Measurements from ENCODE around the gene MED22. TPM values are rescaled to one million over a fixed set of nuclear protein-coding genes. Genes with fewer than 3 reads are reported as not detected.

MED22 gene
- polyA plus RNA-seq, 1 donor, result 20.2 TPM

GRCh38 chr9:133389025-133389557 lies 41.2 kb upstream of the MED22 start:
- no peak for DNase-seq
- Histone ChIP-seq H3K4me1 (ENCODE audit: control insufficient read depth, insufficient read depth, low read length) (peaks cover 6% of the 10 kb centered on the region), H3K27ac (ENCODE audit: low read length) (no peak overlapping the region), H3K4me3 (ENCODE audit: low read length) (no peak overlapping the region), H3K36me3 (ENCODE audit: control insufficient read depth, insufficient read depth, low read length) (no peaks in the 10 kb centered on the region), H3K27me3 (ENCODE audit: control insufficient read depth, insufficient read depth, low read length) (no peaks in the 10 kb centered on the region), H3K9me3 (ENCODE audit: control insufficient read depth, low read depth, low read length) (no peaks in the 10 kb centered on the region)
- no CpG with 5 or more reads among the region's 12 CpGs for WGBS (ENCODE audit: insufficient coverage, low lambda C conversion rate)

DNA sequence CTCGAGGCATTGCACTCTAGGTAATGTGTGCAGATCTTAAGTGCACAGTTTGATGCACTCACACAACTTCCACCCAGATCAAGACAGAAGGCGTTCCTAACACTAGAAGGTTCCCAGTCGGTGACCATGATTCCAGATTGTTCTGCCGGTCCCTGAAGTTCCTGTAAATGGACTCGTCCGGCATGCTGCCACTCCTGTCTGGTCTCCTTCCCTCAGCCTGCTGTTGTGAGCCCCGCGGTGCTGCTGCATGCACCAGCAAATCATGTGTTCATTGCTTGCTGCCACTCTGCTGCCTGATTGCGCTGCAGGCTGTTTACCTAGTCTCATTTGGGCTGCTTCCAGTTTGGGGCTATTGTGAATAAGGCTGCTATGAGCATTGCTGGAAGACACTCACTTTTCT lies 39.7 kb upstream of the MED22 start:
- Histone ChIP-seq H3K36me3 (ENCODE audit: control insufficient read depth, insufficient read depth, low read length) (no peaks in the 10 kb centered on the region), H3K4me3 (ENCODE audit: low read length) (no peak overlapping the region), H3K27me3 (ENCODE audit: control insufficient read depth, insufficient read depth, low read length) (no peaks in the 10 kb centered on the region), H3K4me1 (ENCODE audit: control insufficient read depth, insufficient read depth, low read length) (peaks cover 2% of the 10 kb centered on the region), H3K27ac (ENCODE audit: low read length) (no peak overlapping the region), H3K9me3 (ENCODE audit: control insufficient read depth, low read depth, low read length) (peaks cover 9% of the 10 kb centered on the region)
- no CpG with 5 or more reads among the region's 9 CpGs for WGBS (ENCODE audit: insufficient coverage, low lambda C conversion rate)
- no peak for DNase-seq

DNA sequence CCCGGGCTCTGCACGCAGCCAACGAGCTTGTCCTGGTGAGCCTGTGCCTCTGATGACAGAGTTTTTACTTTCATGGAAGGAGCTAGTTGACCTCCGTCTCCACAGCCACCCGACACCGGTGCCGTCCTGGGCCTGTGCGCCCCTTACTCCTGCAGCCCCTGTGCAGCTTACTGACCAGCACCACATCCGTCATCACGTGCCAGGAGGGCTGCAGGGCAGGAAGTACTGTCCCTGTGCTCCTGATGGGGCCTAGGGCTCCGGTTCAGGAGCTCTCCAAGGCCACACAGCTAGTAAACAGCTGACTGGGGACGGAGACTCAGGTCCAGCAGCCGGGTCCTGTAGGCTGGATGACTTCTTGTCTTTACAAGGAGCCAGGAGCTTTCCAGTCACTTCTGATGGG lies 38.4 kb upstream of the MED22 start:
- Histone ChIP-seq H3K36me3 (ENCODE audit: control insufficient read depth, insufficient read depth, low read length) (no peaks in the 10 kb centered on the region), H3K27ac (ENCODE audit: low read length) (no peak overlapping the region), H3K4me1 (ENCODE audit: control insufficient read depth, insufficient read depth, low read length) (no peaks in the 10 kb centered on the region), H3K9me3 (ENCODE audit: control insufficient read depth, low read depth, low read length) (peaks cover 13% of the 10 kb centered on the region), H3K4me3 (ENCODE audit: low read length) (no peak overlapping the region), H3K27me3 (ENCODE audit: control insufficient read depth, insufficient read depth, low read length) (no peaks in the 10 kb centered on the region)
- WGBS (ENCODE audit: insufficient coverage, low lambda C conversion rate), result no CpG with 5 or more reads among the region's 13 CpGs
- no peak for DNase-seq

GRCh38 chr9:133385452-133385851 lies 37.5 kb upstream of the MED22 start:
- no peak for DNase-seq
- Histone ChIP-seq H3K9me3 (ENCODE audit: control insufficient read depth, low read depth, low read length) (peaks cover 13% of the 10 kb centered on the region), H3K4me1 (ENCODE audit: control insufficient read depth, insufficient read depth, low read length) (no peaks in the 10 kb centered on the region), H3K36me3 (ENCODE audit: control insufficient read depth, insufficient read depth, low read length) (no peaks in the 10 kb centered on the region), H3K27ac (ENCODE audit: low read length) (no peak overlapping the region), H3K4me3 (ENCODE audit: low read length) (no peak overlapping the region), H3K27me3 (ENCODE audit: control insufficient read depth, insufficient read depth, low read length) (no peaks in the 10 kb centered on the region)
- no CpG with 5 or more reads among the region's 14 CpGs for WGBS (ENCODE audit: insufficient coverage, low lambda C conversion rate)

DNA sequence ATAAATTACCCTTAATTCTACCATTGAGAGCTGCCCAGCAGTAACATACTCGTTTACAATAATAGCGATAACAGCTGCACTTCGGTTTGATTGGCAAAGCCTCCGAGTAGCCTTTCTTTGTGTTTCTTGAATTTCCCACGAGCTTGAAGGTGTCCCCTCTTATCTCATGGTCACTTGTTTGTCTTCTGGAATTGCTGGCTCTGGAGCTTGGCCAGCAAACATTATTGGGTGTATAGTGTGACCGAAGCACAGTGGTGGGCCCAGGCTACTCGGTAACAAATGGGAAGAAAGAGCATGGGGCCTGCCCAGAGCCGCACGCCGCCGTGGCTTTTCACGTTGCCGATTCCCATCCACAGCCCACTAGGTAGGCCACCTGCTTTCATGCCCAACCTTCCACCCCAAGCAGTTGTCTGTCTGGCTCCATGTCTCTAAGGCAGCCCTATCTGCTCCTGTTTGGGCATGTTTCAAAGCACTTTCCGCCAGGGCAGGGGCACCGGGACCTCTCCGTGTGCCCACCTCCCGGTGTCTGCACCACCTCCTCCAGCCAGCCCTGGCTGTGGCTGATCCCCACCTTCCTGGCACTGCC lies 36.9 kb upstream of the MED22 start:
- Histone ChIP-seq H3K9me3 (ENCODE audit: control insufficient read depth, low read depth, low read length) (peaks cover 13% of the 10 kb centered on the region), H3K27ac (ENCODE audit: low read length) (no peak overlapping the region), H3K36me3 (ENCODE audit: control insufficient read depth, insufficient read depth, low read length) (no peaks in the 10 kb centered on the region), H3K4me1 (ENCODE audit: control insufficient read depth, insufficient read depth, low read length) (no peaks in the 10 kb centered on the region), H3K27me3 (ENCODE audit: control insufficient read depth, insufficient read depth, low read length) (no peaks in the 10 kb centered on the region), H3K4me3 (ENCODE audit: low read length) (no peak overlapping the region)
- WGBS (ENCODE audit: insufficient coverage, low lambda C conversion rate), result no CpG with 5 or more reads among the region's 17 CpGs
- DNase-seq, result no peak

- no peak for DNase-seq
- Histone ChIP-seq H3K4me1 (ENCODE audit: control insufficient read depth, insufficient read depth, low read length) (no peaks in the 10 kb centered on the region), H3K27me3 (ENCODE audit: control insufficient read depth, insufficient read depth, low read length) (no peaks in the 10 kb centered on the region), H3K9me3 (ENCODE audit: control insufficient read depth, low read depth, low read length) (peaks cover 13% of the 10 kb centered on the region), H3K27ac (ENCODE audit: low read length) (no peak overlapping the region), H3K4me3 (ENCODE audit: low read length) (no peak overlapping the region), H3K36me3 (ENCODE audit: control insufficient read depth, insufficient read depth, low read length) (no peaks in the 10 kb centered on the region)
- WGBS (ENCODE audit: insufficient coverage, low lambda C conversion rate), result no CpG with 5 or more reads among the region's 3 CpGs
These were observed 35.5 kb upstream of the MED22 start for GRCh38 chr9:133383438-133383837.

GRCh38 chr9:133382507-133383141 lies 34.7 kb upstream of the MED22 start:
- 92% methylated on average over 2 of the region's 4 CpGs for WGBS (ENCODE audit: insufficient coverage, low lambda C conversion rate)
- no peaks in the 10 kb centered on the region for H3K27me3 ChIP-seq (ENCODE audit: control insufficient read depth, insufficient read depth, low read length)
- H3K4me1 ChIP-seq (ENCODE audit: control insufficient read depth, insufficient read depth, low read length), result no peaks in the 10 kb centered on the region
- no peaks in the 10 kb centered on the region for H3K36me3 ChIP-seq (ENCODE audit: control insufficient read depth, insufficient read depth, low read length)
- peaks cover 16% of the 10 kb centered on the region for H3K9me3 ChIP-seq (ENCODE audit: control insufficient read depth, low read depth, low read length)
- no peak overlapping the region for H3K27ac ChIP-seq (ENCODE audit: low read length)
- H3K4me3 ChIP-seq (ENCODE audit: low read length), result no peak overlapping the region
- DNase-seq, result no peak

GRCh38 chr9:133380734-133381133 lies 32.8 kb upstream of the MED22 start:
- DNase-seq, result no peak
- no peaks in the 10 kb centered on the region for H3K36me3 ChIP-seq (ENCODE audit: control insufficient read depth, insufficient read depth, low read length)
- no peaks in the 10 kb centered on the region for H3K27me3 ChIP-seq (ENCODE audit: control insufficient read depth, insufficient read depth, low read length)
- peaks cover 16% of the 10 kb centered on the region for H3K9me3 ChIP-seq (ENCODE audit: control insufficient read depth, low read depth, low read length)
- no peak overlapping the region for H3K4me3 ChIP-seq (ENCODE audit: low read length)
- 80% methylated on average over 1 of the region's 4 CpGs for WGBS (ENCODE audit: insufficient coverage, low lambda C conversion rate)
- peaks cover 3% of the 10 kb centered on the region for H3K4me1 ChIP-seq (ENCODE audit: control insufficient read depth, insufficient read depth, low read length)
- H3K27ac ChIP-seq (ENCODE audit: low read length), result no peak overlapping the region

GRCh38 chr9:133379153-133380086 lies 31.5 kb upstream of the MED22 start:
- Histone ChIP-seq H3K27me3 (ENCODE audit: control insufficient read depth, insufficient read depth, low read length) (no peaks in the 10 kb centered on the region), H3K9me3 (ENCODE audit: control insufficient read depth, low read depth, low read length) (peaks cover 16% of the 10 kb centered on the region), H3K27ac (ENCODE audit: low read length) (no peak overlapping the region), H3K4me3 (ENCODE audit: low read length) (no peak overlapping the region), H3K4me1 (ENCODE audit: control insufficient read depth, insufficient read depth, low read length) (peaks cover 3% of the 10 kb centered on the region), H3K36me3 (ENCODE audit: control insufficient read depth, insufficient read depth, low read length) (no peaks in the 10 kb centered on the region)
- no CpG with 5 or more reads among the region's 14 CpGs for WGBS (ENCODE audit: insufficient coverage, low lambda C conversion rate)
- no peak for DNase-seq

GRCh38 chr9:133378408-133378962 lies 30.6 kb upstream of the MED22 start:
- H3K9me3 ChIP-seq (ENCODE audit: control insufficient read depth, low read depth, low read length), result peaks cover 15% of the 10 kb centered on the region
- WGBS (ENCODE audit: insufficient coverage, low lambda C conversion rate), result no CpG with 5 or more reads among the region's 1 CpG
- no peaks in the 10 kb centered on the region for H3K27me3 ChIP-seq (ENCODE audit: control insufficient read depth, insufficient read depth, low read length)
- peaks cover 5% of the 10 kb centered on the region for H3K36me3 ChIP-seq (ENCODE audit: control insufficient read depth, insufficient read depth, low read length)
- peaks cover 7% of the 10 kb centered on the region for H3K4me1 ChIP-seq (ENCODE audit: control insufficient read depth, insufficient read depth, low read length)
- DNase-seq, result no peak
- H3K27ac ChIP-seq (ENCODE audit: low read length), result no peak overlapping the region
- no peak overlapping the region for H3K4me3 ChIP-seq (ENCODE audit: low read length)

Measured in large intestine (tissue), 3 donors.